ENCODE data around the gene YPEL3. TPM values are rescaled to one million over a fixed set of nuclear protein-coding genes. Genes with fewer than 3 reads are reported as not detected.

The YPEL3 gene
- total RNA-seq, 1 experiment from 2014 or later, result 52.7 TPM

DNA sequence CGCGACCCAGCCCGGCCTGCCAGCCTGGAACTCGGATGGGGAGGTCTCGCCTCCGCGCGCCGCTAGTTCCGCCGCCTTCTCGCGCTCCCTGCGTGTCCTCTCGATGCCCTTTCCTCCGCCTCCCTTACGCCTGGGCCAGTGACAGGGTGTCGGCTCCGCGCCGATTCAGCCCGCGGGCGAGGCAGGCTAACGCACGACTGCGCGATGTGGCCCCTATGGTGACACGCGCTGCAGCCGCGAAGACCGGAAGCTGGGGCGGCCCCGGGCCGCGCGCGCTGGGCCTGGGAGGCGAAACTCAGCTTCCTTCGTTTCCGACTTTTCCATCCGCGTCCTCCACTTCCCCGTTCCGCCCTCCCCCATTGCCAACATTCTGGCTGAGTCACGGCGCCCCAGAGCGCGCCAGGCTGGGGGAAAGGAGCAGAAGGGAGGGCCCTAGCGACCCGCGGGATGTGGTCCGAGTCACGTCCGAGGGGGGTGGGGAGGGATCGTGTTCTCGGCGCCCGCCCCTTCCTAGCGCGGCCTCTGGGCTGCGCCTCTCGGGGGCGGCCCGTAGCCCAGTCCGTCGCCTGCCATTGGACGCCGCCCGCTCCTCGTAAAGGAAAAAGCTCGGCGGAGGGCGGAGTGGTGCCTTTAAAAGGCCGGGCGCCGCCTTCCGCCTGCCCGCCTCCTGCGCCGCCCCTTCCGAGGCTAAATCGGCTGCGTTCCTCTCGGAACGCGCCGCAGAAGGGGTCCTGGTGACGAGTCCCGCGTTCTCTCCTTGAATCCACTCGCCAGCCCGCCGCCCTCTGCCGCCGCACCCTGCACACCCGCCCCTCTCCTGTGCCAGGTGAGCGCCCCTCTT lies 30.7 kb downstream of the YPEL3 start, which contains the start of gene ALDOA (continued):
- TF ChIP-seq, protein P1, sequence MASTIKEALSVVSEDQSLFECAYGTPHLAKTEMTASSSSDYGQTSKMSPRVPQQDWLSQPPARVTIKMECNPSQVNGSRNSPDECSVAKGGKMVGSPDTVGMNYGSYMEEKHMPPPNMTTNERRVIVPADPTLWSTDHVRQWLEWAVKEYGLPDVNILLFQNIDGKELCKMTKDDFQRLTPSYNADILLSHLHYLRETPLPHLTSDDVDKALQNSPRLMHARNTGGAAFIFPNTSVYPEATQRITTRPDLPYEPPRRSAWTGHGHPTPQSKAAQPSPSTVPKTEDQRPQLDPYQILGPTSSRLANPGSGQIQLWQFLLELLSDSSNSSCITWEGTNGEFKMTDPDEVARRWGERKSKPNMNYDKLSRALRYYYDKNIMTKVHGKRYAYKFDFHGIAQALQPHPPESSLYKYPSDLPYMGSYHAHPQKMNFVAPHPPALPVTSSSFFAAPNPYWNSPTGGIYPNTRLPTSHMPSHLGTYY (CRISPR knock-in tag; IDR thresholded peaks at IDR 0.05), result no peak
- no peak; the same call in 1 of the 2 replicates for TF ChIP-seq ARID4B (CRISPR knock-in tag; IDR thresholded peaks at IDR 0.05; ENCODE audit: borderline replicate concordance)
- TF ChIP-seq ETV6 (CRISPR knock-in tag; IDR thresholded peaks at IDR 0.05), result peak; percentile 50
- peak; percentile 83; the same call in 1 of the 2 replicates for TF ChIP-seq FOXP1 (CRISPR knock-in tag; IDR thresholded peaks at IDR 0.05; ENCODE audit: borderline replicate concordance)
- TF ChIP-seq PRRX2 (CRISPR knock-in tag; IDR thresholded peaks at IDR 0.05), result no peak
- no peak for TF ChIP-seq ZNF512 (CRISPR knock-in tag; IDR thresholded peaks at IDR 0.05; ENCODE audit: borderline replicate concordance)
- TF ChIP-seq CREB1 (CRISPR knock-in tag; IDR thresholded peaks at IDR 0.05), result no peak
- no peak for TF ChIP-seq FOXJ3 (CRISPR knock-in tag; IDR thresholded peaks at IDR 0.05; ENCODE audit: borderline replicate concordance)
- no peak for TF ChIP-seq MXD4 (CRISPR knock-in tag; IDR thresholded peaks at IDR 0.05; ENCODE audit: borderline replicate concordance)
- TF ChIP-seq NR3C1 (CRISPR knock-in tag; conservative IDR thresholded peaks at IDR 0.05; ENCODE audit: low read depth), result 0 out of 2 replicates have a peak, but pooled peaks have one; percentile 82
- TF ChIP-seq RORB (CRISPR knock-in tag; IDR thresholded peaks at IDR 0.05), result no peak
- TF ChIP-seq JUN (CRISPR knock-in tag; IDR thresholded peaks at IDR 0.05), result peak; percentile 46; the same call in 1 of the 2 replicates
- peak; percentile 55; the same call in 1 of the 2 replicates for TF ChIP-seq ZBTB21 (CRISPR knock-in tag; IDR thresholded peaks at IDR 0.05; ENCODE audit: borderline replicate concordance)
- peak; percentile 54; the same call in 1 of the 2 replicates for TF ChIP-seq E2F5 (CRISPR knock-in tag; IDR thresholded peaks at IDR 0.05)
- TF ChIP-seq, protein P2, sequence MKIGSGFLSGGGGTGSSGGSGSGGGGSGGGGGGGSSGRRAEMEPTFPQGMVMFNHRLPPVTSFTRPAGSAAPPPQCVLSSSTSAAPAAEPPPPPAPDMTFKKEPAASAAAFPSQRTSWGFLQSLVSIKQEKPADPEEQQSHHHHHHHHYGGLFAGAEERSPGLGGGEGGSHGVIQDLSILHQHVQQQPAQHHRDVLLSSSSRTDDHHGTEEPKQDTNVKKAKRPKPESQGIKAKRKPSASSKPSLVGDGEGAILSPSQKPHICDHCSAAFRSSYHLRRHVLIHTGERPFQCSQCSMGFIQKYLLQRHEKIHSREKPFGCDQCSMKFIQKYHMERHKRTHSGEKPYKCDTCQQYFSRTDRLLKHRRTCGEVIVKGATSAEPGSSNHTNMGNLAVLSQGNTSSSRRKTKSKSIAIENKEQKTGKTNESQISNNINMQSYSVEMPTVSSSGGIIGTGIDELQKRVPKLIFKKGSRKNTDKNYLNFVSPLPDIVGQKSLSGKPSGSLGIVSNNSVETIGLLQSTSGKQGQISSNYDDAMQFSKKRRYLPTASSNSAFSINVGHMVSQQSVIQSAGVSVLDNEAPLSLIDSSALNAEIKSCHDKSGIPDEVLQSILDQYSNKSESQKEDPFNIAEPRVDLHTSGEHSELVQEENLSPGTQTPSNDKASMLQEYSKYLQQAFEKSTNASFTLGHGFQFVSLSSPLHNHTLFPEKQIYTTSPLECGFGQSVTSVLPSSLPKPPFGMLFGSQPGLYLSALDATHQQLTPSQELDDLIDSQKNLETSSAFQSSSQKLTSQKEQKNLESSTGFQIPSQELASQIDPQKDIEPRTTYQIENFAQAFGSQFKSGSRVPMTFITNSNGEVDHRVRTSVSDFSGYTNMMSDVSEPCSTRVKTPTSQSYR (CRISPR knock-in tag; IDR thresholded peaks at IDR 0.05), result peak; percentile 29; the same call in 1 of the 2 replicates
- TF ChIP-seq GRHL2 (CRISPR knock-in tag; IDR thresholded peaks at IDR 0.05; ENCODE audit: insufficient replicate concordance, severe bottlenecking), result no peak
- TF ChIP-seq ELF4 (CRISPR knock-in tag; IDR thresholded peaks at IDR 0.05; ENCODE audit: low read depth), result no peak
- TF ChIP-seq, protein P3, sequence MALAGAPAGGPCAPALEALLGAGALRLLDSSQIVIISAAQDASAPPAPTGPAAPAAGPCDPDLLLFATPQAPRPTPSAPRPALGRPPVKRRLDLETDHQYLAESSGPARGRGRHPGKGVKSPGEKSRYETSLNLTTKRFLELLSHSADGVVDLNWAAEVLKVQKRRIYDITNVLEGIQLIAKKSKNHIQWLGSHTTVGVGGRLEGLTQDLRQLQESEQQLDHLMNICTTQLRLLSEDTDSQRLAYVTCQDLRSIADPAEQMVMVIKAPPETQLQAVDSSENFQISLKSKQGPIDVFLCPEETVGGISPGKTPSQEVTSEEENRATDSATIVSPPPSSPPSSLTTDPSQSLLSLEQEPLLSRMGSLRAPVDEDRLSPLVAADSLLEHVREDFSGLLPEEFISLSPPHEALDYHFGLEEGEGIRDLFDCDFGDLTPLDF (CRISPR knock-in tag; IDR thresholded peaks at IDR 0.05), result 0 out of 2 replicates have a peak, but pooled peaks have one; percentile 30
- TF ChIP-seq CDX4 (CRISPR knock-in tag; IDR thresholded peaks at IDR 0.05; ENCODE audit: borderline replicate concordance), result no peak
- TF ChIP-seq, protein P4, sequence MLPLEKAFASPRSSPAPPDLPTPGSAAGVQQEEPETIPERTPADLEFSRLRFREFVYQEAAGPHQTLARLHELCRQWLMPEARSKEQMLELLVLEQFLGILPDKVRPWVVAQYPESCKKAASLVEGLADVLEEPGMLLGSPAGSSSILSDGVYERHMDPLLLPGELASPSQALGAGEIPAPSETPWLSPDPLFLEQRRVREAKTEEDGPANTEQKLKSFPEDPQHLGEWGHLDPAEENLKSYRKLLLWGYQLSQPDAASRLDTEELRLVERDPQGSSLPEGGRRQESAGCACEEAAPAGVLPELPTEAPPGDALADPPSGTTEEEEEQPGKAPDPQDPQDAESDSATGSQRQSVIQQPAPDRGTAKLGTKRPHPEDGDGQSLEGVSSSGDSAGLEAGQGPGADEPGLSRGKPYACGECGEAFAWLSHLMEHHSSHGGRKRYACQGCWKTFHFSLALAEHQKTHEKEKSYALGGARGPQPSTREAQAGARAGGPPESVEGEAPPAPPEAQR (CRISPR knock-in tag; IDR thresholded peaks at IDR 0.05), result no peak
- TF ChIP-seq JAZF1 (CRISPR knock-in tag; IDR thresholded peaks at IDR 0.05), result no peak

Data from WTC11 (cell line).